ENCODE measurements around the gene GLYATL1.

Gene GLYATL1

GRCh38 chr11:58917159-58917783 is 22.0 kb upstream of the GLYATL1 start:
- in situ Hi-C loops (cut with HindIII; ENCODE audit: low sequenced_read_pairs): no loop called here
- no peak overlapping the region for H3K4me3 ChIP-seq (ENCODE audit: low read depth, low read length)
- TF ChIP-seq CTCF (IDR thresholded peaks at IDR 0.05; ENCODE audit: low read depth, low read length): no peak
- DNase-seq (ENCODE audit: low read depth, low spot score): no peak

GRCh38 chr11:58919561-58919960 is 19.7 kb upstream of the GLYATL1 start:
- DNase-seq (ENCODE audit: low read depth, low spot score): peak; percentile 61
- no peak overlapping the region for H3K4me3 ChIP-seq (ENCODE audit: low read depth, low read length)
- TF ChIP-seq CTCF (IDR thresholded peaks at IDR 0.05; ENCODE audit: low read depth, low read length): no peak
- in situ Hi-C loops (cut with HindIII; ENCODE audit: low sequenced_read_pairs): no loop called here

- no peak for DNase-seq (ENCODE audit: low read depth, low spot score)
- H3K4me3 ChIP-seq (ENCODE audit: low read depth, low read length): no peak overlapping the region
- peak; percentile 9 for TF ChIP-seq CTCF (IDR thresholded peaks at IDR 0.05; ENCODE audit: low read depth, low read length)
- in situ Hi-C loops (cut with HindIII; ENCODE audit: low sequenced_read_pairs): no loop called here
Observed at GRCh38 chr11:58919980-58920379, 19.3 kb upstream of the GLYATL1 start.

- in situ Hi-C loops (cut with HindIII; ENCODE audit: low sequenced_read_pairs): no loop called here
Observed at GRCh38 chr11:58921778-58922390, 17.4 kb upstream of the GLYATL1 start.

GRCh38 chr11:58922479-58922878 is 16.8 kb upstream of the GLYATL1 start:
- no peak for DNase-seq (ENCODE audit: low read depth, low spot score)
- in situ Hi-C loops (cut with HindIII; ENCODE audit: low sequenced_read_pairs): no loop called here
- H3K4me3 ChIP-seq (ENCODE audit: low read depth, low read length): no peak overlapping the region
- TF ChIP-seq CTCF (IDR thresholded peaks at IDR 0.05; ENCODE audit: low read depth, low read length): no peak

More at GRCh38 chr11:58921778-58922390, 17.4 kb upstream of the GLYATL1 start:
- no peak for DNase-seq (ENCODE audit: low read depth, low spot score)
- TF ChIP-seq CTCF (IDR thresholded peaks at IDR 0.05; ENCODE audit: low read depth, low read length): no peak
- no peak overlapping the region for H3K4me3 ChIP-seq (ENCODE audit: low read depth, low read length)

- peak; percentile 38 for TF ChIP-seq CTCF (IDR thresholded peaks at IDR 0.05; ENCODE audit: low read depth, low read length)
- peak; percentile 54 for DNase-seq (ENCODE audit: low read depth, low spot score)
- in situ Hi-C loops (cut with HindIII; ENCODE audit: low sequenced_read_pairs): no loop called here
- peak overlapping the region; percentile 10 for H3K4me3 ChIP-seq (ENCODE audit: low read depth, low read length)
Observed at GRCh38 chr11:58923300-58923788, 15.9 kb upstream of the GLYATL1 start.
